Raji (cell line): ENCODE data around the gene GNB1L.

Source experiments
- POLR2A ChIP-seq: IDR thresholded peaks from 2 replicates; pipeline ENCODE4 v1.6.1; 2011; ENCODE audit warnings: low read depth, low read length, control low read depth; ENCODE audit not compliant: insufficient read depth

The GNB1L gene

DNA sequence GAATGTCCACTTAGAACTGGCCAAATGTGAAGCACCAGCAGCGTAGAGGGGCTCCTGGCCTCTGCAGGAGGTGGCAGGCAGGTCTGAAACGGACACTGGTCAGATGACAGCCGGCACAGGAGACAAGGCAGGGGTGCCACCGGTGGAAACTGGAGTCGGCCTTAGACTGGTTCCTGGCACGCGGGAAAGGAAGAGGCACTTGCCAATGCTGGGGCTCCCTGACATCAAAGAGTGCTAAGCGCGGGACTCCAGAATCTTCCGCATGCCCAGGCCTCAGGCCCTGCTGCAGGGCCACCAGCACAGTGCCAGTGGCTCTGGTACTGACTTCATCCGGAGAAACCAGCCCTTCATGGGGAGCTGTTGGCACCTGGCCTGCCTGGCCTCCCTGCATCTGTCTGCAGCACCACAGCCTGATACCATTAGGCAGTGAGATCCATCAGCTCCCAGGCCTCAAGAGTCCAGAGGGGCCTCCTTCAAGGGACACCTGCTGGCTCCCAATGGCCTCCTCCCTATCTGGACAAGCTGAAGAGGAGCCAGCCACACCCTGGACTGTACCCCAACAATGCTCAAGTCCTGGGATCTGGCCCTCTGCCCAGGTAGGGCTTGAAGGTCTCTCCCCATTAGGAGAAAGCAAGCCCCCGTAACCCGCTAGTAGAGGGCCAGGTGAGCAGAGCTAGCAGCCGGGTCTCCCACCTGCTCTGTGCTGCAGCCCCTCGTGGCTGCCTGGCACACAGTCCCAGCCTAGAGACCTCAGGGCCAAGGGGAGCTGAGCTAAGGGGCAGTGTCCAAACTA lies 29.7 kb upstream of the GNB1L start:
- TF ChIP-seq POLR2A, result no peak

DNA sequence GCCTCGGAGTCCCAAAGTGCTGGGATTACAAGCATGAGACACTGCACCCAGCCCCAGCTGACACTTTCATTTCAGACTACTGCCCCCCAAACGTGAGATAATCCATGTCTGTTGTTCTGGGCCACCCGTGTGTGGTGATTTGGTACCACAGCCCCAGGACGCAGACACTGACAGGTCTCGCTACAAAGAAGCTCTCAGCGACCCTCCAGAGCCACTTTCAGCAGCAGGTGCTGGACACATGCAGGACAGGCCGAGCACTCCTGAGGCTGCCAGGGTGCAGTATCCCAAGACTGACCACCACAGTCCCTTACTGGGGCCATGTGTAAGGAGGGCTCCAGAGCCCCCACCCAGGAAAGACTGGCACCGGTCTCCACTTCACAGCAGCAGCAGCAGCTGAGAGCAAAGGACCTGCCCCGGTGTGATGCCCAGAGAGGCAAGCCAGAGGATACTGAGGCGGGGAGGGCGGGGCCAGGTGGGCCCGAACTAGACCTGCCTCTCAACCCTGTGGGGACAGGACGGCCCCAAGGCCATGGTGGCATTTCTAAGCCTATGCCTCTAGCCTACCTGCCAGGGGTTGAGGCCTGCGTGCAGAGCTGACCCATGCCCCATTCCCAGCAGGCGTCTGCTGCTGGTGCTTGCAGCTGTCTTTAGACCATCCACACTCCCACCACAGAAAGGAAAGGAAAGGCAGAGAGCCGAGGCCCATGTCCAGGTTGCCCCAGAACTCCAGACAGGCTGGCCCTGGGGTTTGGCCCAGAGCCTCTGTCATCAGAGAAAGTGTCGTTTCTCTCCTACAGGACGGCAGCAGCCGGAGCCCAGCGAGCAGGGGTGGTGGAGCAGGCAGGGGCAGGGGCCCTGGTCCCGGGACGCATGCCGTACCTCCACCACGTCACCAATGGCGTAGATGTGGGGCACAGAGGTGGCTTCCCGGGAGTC lies 28.0 kb upstream of the GNB1L start:
- no peak for TF ChIP-seq POLR2A

DNA sequence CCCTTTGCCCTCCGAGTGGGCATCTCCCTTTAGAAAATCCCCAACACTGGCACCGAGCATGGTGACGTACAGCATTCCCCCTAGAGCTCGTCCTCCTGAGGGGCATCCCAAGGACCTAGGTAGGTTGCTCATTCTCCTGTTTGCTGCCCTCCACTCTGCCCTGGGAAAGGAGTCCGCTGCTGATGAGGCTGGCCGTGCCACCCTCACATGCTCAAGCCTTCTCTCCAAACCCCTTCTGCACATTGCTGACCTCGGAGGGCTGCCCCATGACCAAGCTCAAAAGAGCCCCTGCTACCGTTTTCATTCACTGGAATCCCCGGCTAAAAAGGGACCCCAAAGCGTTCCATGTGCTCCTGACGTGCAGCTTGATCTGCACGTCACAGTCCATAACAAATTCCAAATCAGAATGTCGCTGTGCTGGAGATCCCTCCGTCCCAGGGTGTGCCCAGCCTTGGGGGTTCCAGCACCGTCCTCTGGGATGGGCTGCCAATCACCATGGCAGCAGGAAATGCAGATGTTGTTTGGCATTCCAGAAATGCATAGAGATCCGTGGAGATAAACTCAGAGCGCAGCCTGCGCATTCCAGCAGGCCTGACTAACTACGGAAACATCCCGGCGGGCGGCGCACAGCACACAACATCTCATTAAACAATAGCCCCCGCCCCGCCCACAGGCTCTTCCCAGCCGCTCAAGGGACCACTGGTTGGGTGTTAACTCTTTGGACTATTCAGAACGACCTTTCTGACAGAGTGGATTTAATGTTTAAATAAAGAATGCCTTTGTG lies 26.3 kb upstream of the GNB1L start:
- no peak for TF ChIP-seq POLR2A

DNA sequence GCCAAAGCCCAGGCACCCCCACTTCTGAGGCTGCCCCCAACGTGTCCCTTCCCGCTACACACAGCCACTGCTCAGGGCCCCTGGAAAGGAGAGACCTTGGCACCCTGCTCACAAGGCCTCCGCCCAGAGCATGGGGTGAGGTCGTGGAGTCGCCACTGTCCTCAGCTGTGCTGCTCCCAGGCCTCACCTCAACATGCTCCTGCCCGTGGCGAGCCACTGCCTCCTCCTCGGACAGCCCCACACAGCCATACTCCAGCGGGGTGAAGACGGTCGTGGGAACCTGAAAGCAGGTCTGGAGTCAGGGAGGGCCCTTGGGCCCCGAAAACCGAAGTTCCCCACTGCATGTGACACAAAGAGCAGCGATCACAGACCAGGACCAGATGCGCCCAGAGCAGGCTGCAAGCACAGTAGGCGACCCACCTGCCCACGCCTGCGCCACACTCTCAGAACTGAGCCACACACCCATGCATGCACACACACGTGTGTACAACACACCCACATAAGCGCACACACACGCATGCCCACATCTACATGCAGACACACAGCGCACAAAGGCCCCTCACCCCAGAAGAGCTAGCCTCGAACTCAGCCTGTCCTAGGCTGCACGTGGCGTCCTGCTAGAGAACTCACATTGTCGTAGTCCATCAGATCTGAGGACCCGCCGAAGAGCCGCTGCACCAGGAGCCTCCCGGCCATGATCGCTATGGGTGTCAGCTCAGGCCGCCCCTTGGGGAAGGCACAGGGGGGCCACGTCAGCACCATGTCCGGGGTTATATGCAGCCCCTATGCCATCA lies 25.5 kb upstream of the GNB1L start:
- TF ChIP-seq POLR2A, result no peak

DNA sequence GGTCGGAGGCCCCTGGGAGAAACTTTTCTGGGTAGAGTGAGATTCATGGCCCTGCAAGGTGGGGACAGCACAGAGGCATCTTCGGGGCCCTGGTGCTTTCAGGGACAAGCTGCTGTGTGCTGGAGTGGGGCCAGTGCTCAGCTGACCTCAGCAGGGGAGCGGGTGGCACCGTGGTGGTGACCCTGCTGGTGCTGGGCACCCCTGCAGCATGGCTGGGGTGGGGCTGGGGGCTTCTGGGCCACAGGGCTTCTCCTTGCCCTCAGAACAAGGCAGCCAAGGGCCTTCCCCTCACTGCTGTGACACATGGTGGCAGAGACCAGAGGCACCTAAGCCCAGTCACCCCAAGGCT lies 24.9 kb upstream of the GNB1L start:
- no peak for TF ChIP-seq POLR2A

DNA sequence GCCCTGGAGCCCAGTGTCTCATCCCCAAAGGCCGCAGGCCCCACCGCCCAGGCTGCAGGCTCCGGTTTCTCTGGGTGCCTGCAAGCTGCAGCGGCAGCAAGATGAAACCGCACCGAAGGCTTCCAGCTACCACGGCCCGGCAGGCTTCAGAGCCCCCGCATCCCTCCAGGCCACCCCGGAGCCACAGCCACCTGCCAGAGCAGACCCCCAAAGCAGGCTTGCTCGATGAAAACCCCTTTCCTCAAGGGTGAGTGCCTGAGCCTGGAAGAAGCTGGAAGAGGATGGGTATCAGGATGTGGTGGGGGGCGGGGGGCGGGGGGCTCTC lies 24.5 kb upstream of the GNB1L start:
- no peak for TF ChIP-seq POLR2A

DNA sequence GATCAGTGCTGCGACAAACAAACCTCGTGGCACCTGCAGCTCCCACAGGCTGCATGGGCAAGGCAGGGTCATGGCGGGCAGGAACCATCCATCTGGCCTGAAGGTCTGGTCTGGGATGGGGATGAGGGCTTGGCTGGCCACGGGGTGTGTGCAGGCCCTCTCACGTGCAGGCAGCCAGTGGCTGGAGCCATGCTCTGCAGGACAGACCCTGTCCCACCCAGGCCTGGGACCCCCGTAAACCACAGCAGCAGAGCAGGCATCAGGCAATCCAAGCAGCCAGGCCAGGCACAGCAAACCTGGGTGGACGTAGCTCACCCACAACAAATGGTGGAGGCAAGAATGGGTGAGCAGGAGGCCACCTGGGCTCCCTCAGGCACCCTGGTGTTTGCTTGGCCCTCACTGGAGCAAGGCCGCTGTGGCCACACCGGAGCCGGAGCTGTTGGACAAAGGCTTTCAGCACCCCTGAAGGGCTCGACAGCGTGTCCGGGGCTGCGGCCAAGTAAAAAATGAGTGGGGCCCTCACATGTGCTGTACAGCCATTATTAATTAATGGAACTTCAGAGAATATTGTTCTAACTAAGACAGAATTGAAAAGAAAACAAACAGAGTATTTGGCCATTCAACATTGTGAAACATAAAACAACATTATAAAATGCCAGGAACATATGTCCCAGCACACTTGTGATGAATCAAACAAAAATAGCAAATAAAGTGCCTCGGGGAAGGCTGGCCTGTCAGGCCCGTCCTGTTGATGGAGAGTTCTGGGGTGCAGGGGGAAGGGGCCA lies 24.0 kb upstream of the GNB1L start:
- TF ChIP-seq POLR2A, result no peak

DNA sequence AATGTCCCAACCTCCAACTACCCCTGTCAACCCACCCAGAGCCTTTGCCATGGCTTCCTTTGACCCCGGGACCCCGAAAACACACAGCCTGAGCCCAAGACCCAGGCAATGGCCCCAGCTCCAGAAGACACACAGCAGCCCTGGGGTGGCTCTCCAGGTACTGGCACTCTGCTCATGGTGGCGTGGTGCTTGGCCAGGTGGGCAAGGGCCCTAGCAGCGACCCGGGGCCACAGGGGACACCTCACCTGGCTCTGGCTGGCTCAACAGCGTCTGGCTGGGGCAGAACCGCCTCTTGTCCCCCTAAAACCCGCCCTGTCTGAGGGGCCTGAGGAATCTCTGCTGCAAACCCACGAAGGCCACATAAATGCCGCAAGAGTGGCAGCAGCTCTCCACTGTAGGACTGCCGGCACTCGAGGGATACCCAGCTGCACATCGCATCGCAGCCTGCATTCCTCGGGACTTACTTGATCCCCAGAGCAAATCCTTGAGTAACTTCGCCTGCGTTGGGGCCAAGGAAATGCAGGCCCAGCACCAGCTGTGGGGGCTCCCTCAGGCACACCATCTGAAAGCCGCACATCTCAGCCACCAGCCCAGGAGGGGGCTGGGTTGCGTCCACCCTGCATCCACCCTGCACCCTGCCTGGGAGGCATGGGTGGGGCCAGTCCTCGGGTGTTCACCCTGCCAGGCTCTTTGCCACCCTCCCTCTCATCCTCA lies 23.1 kb upstream of the GNB1L start:
- TF ChIP-seq POLR2A, result no peak

DNA sequence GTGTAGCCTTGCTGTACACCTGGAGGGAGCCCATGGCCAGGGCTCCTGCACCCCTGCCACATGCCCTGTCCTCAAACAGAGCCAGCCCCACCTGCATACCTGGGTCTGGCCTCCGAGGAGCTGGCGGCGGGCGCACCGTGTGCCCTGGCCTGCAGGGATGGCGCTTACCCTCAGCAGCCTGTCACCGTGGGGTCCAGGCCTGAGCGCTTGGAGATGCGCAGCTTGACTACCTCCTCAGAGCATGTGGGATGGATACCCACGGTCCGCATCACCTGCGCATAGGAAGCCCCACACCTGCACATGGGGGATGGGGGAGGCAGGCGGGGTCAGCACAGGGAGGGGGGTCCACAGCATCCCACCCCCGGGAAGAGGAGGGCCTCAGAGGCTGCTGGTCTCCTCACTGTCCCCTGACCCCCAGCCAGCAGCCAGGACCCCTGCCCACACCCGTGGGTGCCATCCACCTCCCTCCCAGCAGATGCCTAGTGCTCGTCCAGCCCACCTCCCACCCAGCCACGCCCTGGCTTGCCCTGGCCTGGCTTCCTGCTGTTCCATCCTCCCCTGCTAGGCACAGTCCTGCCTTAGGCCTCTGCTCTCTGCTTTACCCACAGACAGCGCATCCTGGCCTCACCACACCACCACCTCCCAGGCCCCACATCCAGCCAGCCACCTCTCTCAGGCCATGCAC lies 22.4 kb upstream of the GNB1L start:
- no peak for TF ChIP-seq POLR2A

DNA sequence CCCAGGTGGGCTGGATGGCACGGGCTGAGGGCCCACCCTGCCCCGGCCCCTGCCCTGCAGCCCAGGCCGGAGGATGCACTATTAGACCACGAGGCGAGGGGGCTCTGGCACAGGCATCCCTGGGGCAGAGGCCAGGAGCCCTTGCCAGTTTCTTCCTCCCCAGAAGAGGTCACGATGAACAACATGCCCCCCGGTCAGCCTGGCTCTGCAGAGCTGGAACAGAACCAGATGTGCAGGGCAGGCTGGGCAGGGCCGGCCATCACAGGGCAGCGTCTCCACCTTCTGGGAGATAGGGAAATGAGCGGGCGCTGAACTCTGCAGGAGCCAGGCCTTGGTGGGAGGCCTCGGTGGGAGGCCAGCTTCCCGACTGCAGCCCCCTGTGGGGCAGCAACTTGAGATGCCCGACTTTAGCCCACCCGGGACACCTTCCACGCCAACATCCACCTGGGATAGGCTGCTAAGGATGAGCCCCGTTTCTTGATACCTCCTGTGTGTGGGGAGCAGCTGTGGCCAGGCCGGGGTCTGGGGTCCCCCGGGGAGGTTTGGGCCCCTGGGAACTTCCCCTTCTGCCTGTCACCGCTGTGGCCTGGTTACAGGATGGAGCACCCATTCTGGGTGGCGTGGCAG lies 21.8 kb upstream of the GNB1L start:
- TF ChIP-seq POLR2A, result no peak

DNA sequence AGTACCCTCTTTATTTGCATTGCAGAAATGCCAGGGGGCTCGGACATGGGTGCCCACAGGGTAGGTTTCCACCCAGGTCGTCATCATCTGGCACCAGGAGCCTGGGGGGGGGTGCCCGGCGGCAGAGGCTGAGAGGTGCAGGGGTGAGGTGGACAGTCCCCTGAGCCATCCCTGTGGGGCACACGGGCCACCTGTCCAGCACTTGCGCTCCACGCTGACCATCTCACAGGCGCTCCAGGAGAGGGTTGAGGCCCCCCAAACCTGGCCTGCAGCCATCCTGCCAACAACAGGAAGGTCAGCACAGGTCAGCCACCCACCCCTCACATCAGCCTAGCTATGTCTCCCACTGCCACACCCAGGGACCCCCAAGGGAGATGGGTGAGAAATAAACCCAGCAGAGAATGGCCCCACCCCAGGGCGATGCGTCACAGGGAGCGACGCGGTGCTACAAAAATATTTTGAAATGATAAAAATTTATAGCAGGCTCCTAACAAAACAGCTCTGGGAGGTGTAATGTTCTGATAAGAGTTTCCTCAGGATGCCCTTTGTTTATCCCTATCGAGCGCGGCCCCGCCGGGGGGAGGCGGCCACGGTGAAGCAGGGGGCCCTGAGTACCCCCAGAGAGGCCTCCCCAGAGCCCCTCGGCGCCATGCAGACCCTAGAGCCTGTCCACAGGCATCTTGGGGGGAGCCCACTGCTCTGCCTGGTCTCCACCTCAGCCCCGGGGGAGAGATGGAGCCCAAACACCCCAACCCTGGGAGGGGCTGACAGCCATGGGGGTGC lies 21.0 kb upstream of the GNB1L start:
- no peak for TF ChIP-seq POLR2A

DNA sequence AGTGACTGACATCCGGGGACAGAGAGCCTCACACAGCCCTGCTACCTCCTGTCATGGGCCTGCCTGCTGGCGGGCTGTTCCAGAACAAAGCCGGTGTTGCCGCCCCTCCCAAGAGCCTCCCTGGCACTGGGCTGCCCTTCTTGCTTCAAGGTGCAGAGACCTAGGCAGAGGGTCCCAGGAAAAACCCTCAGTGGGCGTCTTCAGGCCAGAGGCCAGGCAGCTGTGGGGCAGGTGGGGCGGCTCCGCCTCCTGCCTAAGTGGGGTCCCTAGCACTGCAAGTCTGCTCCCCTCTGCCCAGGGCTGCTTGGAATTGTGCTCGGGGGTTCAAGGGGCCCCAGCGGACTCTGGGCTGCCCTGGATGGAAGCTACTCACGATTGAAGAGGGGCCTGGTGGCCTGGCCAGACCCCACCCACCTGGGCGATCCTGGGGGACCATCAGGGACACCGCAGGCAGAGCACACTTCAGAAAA lies 20.4 kb upstream of the GNB1L start:
- no peak for TF ChIP-seq POLR2A
